GM12872 (cell line): ENCODE measurements around the gene UST.

Source experiments
- TF ChIP-seq, protein P1 (sequence below): IDR thresholded peaks from 3 replicates; pipeline ENCODE4 v1.5.1; 2011; ENCODE audit warnings: low read depth, mild to moderate bottlenecking, low read length, moderate library complexity; ENCODE audit not compliant: insufficient read depth

UST gene

GRCh38 chr6:148943451-148943850 lies 196.6 kb downstream of the UST start:
- TF ChIP-seq, protein P1, sequence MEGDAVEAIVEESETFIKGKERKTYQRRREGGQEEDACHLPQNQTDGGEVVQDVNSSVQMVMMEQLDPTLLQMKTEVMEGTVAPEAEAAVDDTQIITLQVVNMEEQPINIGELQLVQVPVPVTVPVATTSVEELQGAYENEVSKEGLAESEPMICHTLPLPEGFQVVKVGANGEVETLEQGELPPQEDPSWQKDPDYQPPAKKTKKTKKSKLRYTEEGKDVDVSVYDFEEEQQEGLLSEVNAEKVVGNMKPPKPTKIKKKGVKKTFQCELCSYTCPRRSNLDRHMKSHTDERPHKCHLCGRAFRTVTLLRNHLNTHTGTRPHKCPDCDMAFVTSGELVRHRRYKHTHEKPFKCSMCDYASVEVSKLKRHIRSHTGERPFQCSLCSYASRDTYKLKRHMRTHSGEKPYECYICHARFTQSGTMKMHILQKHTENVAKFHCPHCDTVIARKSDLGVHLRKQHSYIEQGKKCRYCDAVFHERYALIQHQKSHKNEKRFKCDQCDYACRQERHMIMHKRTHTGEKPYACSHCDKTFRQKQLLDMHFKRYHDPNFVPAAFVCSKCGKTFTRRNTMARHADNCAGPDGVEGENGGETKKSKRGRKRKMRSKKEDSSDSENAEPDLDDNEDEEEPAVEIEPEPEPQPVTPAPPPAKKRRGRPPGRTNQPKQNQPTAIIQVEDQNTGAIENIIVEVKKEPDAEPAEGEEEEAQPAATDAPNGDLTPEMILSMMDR: no peak

DNA sequence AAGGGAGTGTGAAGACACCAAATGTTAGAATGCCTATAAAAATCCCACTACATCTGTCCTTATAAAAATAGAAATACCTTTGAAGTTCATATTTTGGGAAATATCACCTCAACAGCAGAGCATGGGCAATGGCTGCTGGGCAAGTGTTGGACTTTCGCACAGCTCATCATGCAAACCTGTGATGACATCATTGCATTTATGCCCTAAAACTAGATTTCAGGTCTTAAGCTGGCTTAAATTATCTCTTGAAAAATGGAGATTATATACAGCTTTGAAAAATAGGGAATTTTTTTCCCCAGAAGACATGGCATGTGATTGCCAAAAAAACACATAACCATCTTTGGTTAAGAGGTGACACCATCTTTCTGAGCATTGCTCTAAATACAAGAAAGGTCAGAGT lies 197.8 kb downstream of the UST start:
- TF ChIP-seq, protein P1: no peak

GRCh38 chr6:148945301-148946021 lies 198.6 kb downstream of the UST start:
- TF ChIP-seq, protein P1: no peak

DNA sequence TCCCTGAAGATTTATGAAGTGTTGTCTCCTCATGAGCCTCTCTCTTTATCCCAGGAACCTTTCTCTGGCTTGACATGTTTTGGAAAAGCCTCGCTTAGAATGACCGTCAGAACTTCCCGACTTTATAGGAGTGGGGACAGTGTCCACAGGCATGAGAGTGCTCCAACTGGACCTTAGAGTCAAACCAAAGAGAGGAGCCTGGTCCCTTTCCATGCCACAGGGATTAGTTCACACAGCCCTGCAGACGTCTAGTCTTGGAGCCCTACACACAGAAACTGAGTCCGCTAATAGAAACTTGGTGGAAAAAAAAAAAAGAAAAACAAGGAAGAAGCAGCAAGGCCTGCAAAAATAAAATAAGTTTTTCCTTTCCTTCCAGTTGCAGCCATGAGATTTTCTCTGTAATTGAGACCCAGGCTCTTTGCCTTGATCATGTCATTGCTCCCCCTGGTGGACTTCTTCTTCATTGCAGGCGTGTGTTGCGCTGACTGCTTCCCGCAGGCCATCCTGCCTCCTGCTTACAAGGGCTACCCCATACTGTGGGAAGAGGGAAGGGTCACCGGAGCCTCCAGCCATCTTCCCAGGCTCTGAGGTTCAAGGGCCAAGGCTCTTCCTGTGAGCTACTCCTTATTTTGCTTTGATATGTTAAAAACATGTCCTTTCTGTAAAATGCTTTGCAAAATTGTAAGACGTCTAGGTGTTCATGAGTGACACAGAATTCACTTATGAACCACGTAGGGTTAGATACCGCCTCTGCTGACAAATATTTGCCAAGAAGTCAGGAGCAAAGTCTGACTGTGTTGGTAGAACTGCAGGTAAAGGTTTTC lies 201.0 kb downstream of the UST start:
- TF ChIP-seq, protein P1: peak; percentile 89

- TF ChIP-seq, protein P1: no peak
These were observed 204.8 kb downstream of the UST start for GRCh38 chr6:148951662-148952061.

DNA sequence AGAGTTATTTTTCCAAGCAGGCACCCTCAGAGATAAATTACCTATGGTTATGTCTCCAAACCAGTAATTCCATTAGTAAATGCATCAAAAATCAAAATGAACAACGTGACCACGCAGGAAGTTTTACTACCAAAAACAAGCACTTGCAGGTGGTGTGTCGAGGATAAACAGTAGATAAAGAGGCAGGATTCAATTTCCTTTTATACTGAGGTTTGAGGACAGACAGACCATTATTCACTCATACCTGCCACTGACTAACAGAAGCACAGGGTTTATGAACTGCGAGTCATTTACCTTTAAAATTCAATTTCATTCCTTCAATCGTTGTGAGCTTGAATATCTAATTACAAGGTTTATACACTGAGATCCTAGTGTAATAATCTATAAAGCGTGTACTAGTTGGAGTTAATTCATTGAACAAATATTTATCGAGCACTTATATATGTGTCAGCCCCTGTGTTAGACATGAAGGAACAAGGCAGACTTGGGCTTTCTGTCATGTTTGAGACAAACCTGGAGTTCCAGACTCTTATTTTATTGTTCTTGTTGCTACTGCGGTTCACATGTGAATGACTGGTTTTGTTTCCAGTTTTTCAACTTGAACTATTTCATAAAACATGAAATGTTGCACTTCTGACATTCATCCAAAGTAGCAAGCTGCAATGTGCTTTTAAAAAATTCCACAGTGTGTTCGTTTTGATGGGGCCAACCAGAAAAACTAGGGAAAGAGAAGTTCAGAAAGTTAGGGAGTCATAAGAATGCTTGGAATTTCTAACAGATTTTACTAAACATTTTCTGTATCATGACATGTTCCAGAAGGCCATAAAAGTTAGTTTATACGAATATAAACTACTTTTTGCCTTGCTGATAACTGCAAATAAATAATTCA lies 205.6 kb downstream of the UST start:
- TF ChIP-seq, protein P1: no peak

- TF ChIP-seq, protein P1: no peak
These were observed 207.6 kb downstream of the UST start for GRCh38 chr6:148954461-148954860.
